ENCODE data around the gene ZNF609. TPM values are rescaled to one million over a fixed set of nuclear protein-coding genes. Genes with fewer than 3 reads are reported as not detected.

ZNF609 gene
- total and polyA plus RNA-seq, 2 of the 13 experiments (the other 11 are each of a cell fraction or from before 2014, with no cell fraction given), result 8.9 to 9.9 TPM

DNA sequence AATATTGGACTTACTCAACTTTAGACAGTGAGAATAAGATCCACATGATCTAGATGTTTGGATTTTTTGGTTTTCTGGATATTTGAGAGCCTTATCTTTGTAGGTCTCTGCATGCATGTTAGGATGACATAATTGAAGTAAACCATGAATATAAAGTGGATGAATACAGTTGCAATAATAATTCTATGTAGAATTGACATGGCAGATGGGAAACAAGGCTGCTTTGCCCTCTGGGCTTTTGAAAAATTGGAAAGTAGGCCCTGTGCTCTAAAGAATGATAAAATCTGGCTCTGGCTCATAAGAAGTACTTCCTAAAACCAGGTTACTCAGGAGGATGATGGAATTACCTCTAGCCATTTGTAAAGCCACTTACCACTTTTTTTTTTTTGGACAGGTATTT, 86.9 kb downstream of the ZNF609 start (continued):
- TF ChIP-seq RELA (CRISPR knock-in tag; IDR thresholded peaks at IDR 0.05) (no peak), SKIL (CRISPR knock-in tag; IDR thresholded peaks at IDR 0.05; ENCODE audit: borderline replicate concordance) (no peak), NBN (conservative IDR thresholded peaks at IDR 0.05) (no peak), FOXJ3 (CRISPR knock-in tag; IDR thresholded peaks at IDR 0.05; ENCODE audit: borderline replicate concordance) (no peak), ZNF256 (CRISPR knock-in tag; conservative IDR thresholded peaks at IDR 0.05) (no peak), ZNF180 (CRISPR knock-in tag; IDR thresholded peaks at IDR 0.05; ENCODE audit: borderline replicate concordance, low read depth) (no peak), MTF2 (CRISPR knock-in tag; IDR thresholded peaks at IDR 0.05; ENCODE audit: borderline replicate concordance) (no peak), PHF8 (CRISPR knock-in tag; IDR thresholded peaks at IDR 0.05) (no peak), ZNF839 (CRISPR knock-in tag; IDR thresholded peaks at IDR 0.05; ENCODE audit: borderline replicate concordance) (no peak), ZNF3 (CRISPR knock-in tag; IDR thresholded peaks at IDR 0.05) (no peak), SMYD3 (CRISPR knock-in tag; IDR thresholded peaks at IDR 0.05) (no peak), ZSCAN22 (CRISPR knock-in tag; IDR thresholded peaks at IDR 0.05) (no peak)
- TF ChIP-seq, protein P1, sequence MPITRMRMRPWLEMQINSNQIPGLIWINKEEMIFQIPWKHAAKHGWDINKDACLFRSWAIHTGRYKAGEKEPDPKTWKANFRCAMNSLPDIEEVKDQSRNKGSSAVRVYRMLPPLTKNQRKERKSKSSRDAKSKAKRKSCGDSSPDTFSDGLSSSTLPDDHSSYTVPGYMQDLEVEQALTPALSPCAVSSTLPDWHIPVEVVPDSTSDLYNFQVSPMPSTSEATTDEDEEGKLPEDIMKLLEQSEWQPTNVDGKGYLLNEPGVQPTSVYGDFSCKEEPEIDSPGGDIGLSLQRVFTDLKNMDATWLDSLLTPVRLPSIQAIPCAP (CRISPR knock-in tag; IDR thresholded peaks at IDR 0.05; ENCODE audit: low read depth), result no peak
- TF ChIP-seq, protein P2, sequence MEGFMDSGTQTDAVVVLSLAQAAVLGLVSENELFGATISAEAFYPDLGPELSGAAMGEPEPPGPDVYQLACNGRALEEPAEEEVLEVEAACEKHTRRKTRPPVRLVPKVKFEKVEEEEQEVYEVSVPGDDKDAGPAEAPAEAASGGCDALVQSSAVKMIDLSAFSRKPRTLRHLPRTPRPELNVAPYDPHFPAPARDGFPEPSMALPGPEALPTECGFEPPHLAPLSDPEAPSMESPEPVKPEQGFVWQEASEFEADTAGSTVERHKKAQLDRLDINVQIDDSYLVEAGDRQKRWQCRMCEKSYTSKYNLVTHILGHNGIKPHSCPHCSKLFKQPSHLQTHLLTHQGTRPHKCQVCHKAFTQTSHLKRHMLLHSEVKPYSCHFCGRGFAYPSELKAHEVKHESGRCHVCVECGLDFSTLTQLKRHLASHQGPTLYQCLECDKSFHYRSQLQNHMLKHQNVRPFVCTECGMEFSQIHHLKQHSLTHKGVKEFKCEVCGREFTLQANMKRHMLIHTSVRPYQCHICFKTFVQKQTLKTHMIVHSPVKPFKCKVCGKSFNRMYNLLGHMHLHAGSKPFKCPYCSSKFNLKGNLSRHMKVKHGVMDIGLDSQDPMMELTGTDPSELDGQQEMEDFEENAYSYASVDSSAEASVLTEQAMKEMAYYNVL (CRISPR knock-in tag; IDR thresholded peaks at IDR 0.05; ENCODE audit: borderline replicate concordance), result no peak
- TF ChIP-seq, protein P3, sequence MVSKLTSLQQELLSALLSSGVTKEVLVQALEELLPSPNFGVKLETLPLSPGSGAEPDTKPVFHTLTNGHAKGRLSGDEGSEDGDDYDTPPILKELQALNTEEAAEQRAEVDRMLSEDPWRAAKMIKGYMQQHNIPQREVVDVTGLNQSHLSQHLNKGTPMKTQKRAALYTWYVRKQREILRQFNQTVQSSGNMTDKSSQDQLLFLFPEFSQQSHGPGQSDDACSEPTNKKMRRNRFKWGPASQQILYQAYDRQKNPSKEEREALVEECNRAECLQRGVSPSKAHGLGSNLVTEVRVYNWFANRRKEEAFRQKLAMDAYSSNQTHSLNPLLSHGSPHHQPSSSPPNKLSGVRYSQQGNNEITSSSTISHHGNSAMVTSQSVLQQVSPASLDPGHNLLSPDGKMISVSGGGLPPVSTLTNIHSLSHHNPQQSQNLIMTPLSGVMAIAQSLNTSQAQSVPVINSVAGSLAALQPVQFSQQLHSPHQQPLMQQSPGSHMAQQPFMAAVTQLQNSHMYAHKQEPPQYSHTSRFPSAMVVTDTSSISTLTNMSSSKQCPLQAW (CRISPR knock-in tag; IDR thresholded peaks at IDR 0.05), result no peak
